ENCODE results near the gene OR4C5.
"Not testable (repeated sequence)": the region's sequence is repeated elsewhere in the genome, so short reads cannot be mapped to it uniquely, and the experiment has no call there.

OR4C5 gene

GRCh38 chr11:48366365-48366764, at the start of gene OR4C5:
TSS of gene OR4C5 (minus strand) at chr11:48366465. CDS start at chr11:48366465, 0 bp downstream.
- no peaks in the 10 kb centered on the region for H4K20me1 ChIP-seq (ENCODE audit: insufficient read depth)
- H3K79me2 ChIP-seq (ENCODE audit: insufficient read depth, low read depth), result no peaks in the 10 kb centered on the region
- no peaks in the 10 kb centered on the region for H3K4me1 ChIP-seq (ENCODE audit: low read depth, poor library complexity, severe bottlenecking)
- no peak within 1 kb of the TSS for H3K9ac ChIP-seq
- no peak within 1 kb of the TSS for H3K27ac ChIP-seq
- TF ChIP-seq CTCF (conservative IDR thresholded peaks at IDR 0.05; ENCODE audit: low read depth, low read length), result no peak
- H3K36me3 ChIP-seq (ENCODE audit: insufficient read depth), result no peaks in the 10 kb centered on the region
- no peak within 1 kb of the TSS for H2AFZ ChIP-seq (ENCODE audit: low read depth)
- H3K4me2 ChIP-seq, result no peak within 1 kb of the TSS
- no peaks in the 10 kb centered on the region for H3K27me3 ChIP-seq (ENCODE audit: insufficient read depth, low read depth)
- H3K4me3 ChIP-seq (IDR thresholded peaks at IDR 0.05; ENCODE audit: insufficient read depth, low read depth, low read length), result no peak within 1 kb of the TSS

- Histone ChIP-seq H3K4me1 (ENCODE audit: low read depth, poor library complexity, severe bottlenecking) (no peaks in the 10 kb centered on the region), H2AFZ (ENCODE audit: low read depth) (no peak overlapping the region), H3K4me2 (no peak overlapping the region), H3K27ac (no peak overlapping the region), H3K4me3 (IDR thresholded peaks at IDR 0.05; ENCODE audit: insufficient read depth, low read depth, low read length) (no peak overlapping the region), H3K9ac (no peak overlapping the region), H3K79me2 (ENCODE audit: insufficient read depth, low read depth) (no peaks in the 10 kb centered on the region), H3K36me3 (ENCODE audit: insufficient read depth) (no peaks in the 10 kb centered on the region), H4K20me1 (ENCODE audit: insufficient read depth) (no peaks in the 10 kb centered on the region), H3K27me3 (ENCODE audit: insufficient read depth, low read depth) (no peaks in the 10 kb centered on the region)
- TF ChIP-seq CTCF (conservative IDR thresholded peaks at IDR 0.05; ENCODE audit: low read depth, low read length), result peak; percentile 51
Observed at GRCh38 chr11:48384670-48385069, 18.4 kb upstream of the OR4C5 start.

GRCh38 chr11:48384151-48384550, 17.9 kb upstream of the OR4C5 start:
- not testable (repeated sequence) for H4K20me1 ChIP-seq (ENCODE audit: insufficient read depth); H3K4me1 ChIP-seq (ENCODE audit: low read depth, poor library complexity, severe bottlenecking); H3K27me3 ChIP-seq (ENCODE audit: insufficient read depth, low read depth); H3K9ac ChIP-seq; H3K27ac ChIP-seq; H2AFZ ChIP-seq (ENCODE audit: low read depth); H3K4me2 ChIP-seq; H3K36me3 ChIP-seq (ENCODE audit: insufficient read depth); H3K4me3 ChIP-seq (IDR thresholded peaks at IDR 0.05; ENCODE audit: insufficient read depth, low read depth, low read length); H3K79me2 ChIP-seq (ENCODE audit: insufficient read depth, low read depth)

GRCh38 chr11:48361289-48361688, 5.0 kb downstream of the OR4C5 start:
- H3K4me1 ChIP-seq (ENCODE audit: low read depth, poor library complexity, severe bottlenecking); H3K79me2 ChIP-seq (ENCODE audit: insufficient read depth, low read depth); H3K36me3 ChIP-seq (ENCODE audit: insufficient read depth); H3K4me2 ChIP-seq; H3K4me3 ChIP-seq (IDR thresholded peaks at IDR 0.05; ENCODE audit: insufficient read depth, low read depth, low read length); H4K20me1 ChIP-seq (ENCODE audit: insufficient read depth); H2AFZ ChIP-seq (ENCODE audit: low read depth); H3K9ac ChIP-seq; H3K27me3 ChIP-seq (ENCODE audit: insufficient read depth, low read depth); H3K27ac ChIP-seq: not testable (repeated sequence)

- Histone ChIP-seq H3K4me2 (no peak overlapping the region), H3K4me1 (ENCODE audit: low read depth, poor library complexity, severe bottlenecking) (no peaks in the 10 kb centered on the region), H3K4me3 (IDR thresholded peaks at IDR 0.05; ENCODE audit: insufficient read depth, low read depth, low read length) (no peak overlapping the region), H3K79me2 (ENCODE audit: insufficient read depth, low read depth) (no peaks in the 10 kb centered on the region), H3K27me3 (ENCODE audit: insufficient read depth, low read depth) (no peaks in the 10 kb centered on the region), H3K36me3 (ENCODE audit: insufficient read depth) (no peaks in the 10 kb centered on the region), H3K27ac (no peak overlapping the region), H3K9ac (no peak overlapping the region), H4K20me1 (ENCODE audit: insufficient read depth) (no peaks in the 10 kb centered on the region), H2AFZ (ENCODE audit: low read depth) (no peak overlapping the region)
- no peak for TF ChIP-seq CTCF (conservative IDR thresholded peaks at IDR 0.05; ENCODE audit: low read depth, low read length)
Observed at GRCh38 chr11:48354677-48355076, 11.6 kb downstream of the OR4C5 start.

All from KMS-11 (cell line).